DOHH2 (cell line): Measurements from ENCODE around the gene A4GNT.

Experiments
- H3F3A ChIP-seq: fragments of 200-600 bp; sonication (generic), shearing (Covaris generic); 2 replicates; pipeline ENCODE4 v1.6.0; 2016; ENCODE audit warnings: antibody characterized with exemption, mild to moderate bottlenecking; ENCODE audit not compliant: control insufficient read depth, insufficient read depth
- H3K27ac ChIP-seq: fragments of 200-600 bp; sonication (generic); 2 replicates; pipeline ENCODE4 v1.5.1; 2014; ENCODE audit warnings: low read depth, mild to moderate bottlenecking, low read length, moderate library complexity
- H3K27me3 ChIP-seq: fragments of 200-600 bp; sonication (generic); 2 replicates; pipeline ENCODE4 v1.6.1; 2014; ENCODE audit warnings: mild to moderate bottlenecking, low read length, mixed read lengths; ENCODE audit not compliant: control insufficient read depth
- H3K36me3 ChIP-seq: fragments of 200-600 bp; sonication (generic); 2 replicates; pipeline ENCODE4 v1.6.1; 2014; ENCODE audit warnings: mild to moderate bottlenecking, low read length, moderate library complexity, mixed read lengths; ENCODE audit not compliant: control insufficient read depth
- H3K4me1 ChIP-seq: fragments of 200-600 bp; sonication (generic); 2 replicates; pipeline ENCODE4 v1.6.1; 2014; ENCODE audit warnings: mild to moderate bottlenecking, low read length, mixed read lengths; ENCODE audit not compliant: control insufficient read depth
- H3K4me2 ChIP-seq: fragments of 200-600 bp; sonication (generic); 2 replicates; pipeline ENCODE4 v1.6.0; 2014; ENCODE audit warnings: mild to moderate bottlenecking, low read length, moderate library complexity
- H3K4me3 ChIP-seq: fragments of 200-600 bp; sonication (generic); 2 replicates; pipeline ENCODE4 v1.5.1; 2014; ENCODE audit warnings: mild to moderate bottlenecking, low read length, mixed read lengths
- H3K79me2 ChIP-seq: fragments of 200-600 bp; sonication (generic); 2 replicates; pipeline ENCODE4 v1.6.1; 2014; ENCODE audit warnings: mild to moderate bottlenecking, low read length, mixed read lengths; ENCODE audit not compliant: control insufficient read depth
- H3K9me2 ChIP-seq: fragments of 200-600 bp; sonication (generic); replicated peaks from 2 replicates; pipeline ENCODE4 v1.6.1; 2014; ENCODE audit warnings: mild to moderate bottlenecking, low read length, mixed read lengths; ENCODE audit not compliant: control insufficient read depth
- H3K9me3 ChIP-seq: fragments of 200-600 bp; sonication (generic); 2 replicates; pipeline ENCODE4 v1.6.1; 2014; ENCODE audit warnings: antibody characterized with exemption, low read length, mixed read lengths; ENCODE audit not compliant: control insufficient read depth, insufficient read depth
- H4K20me1 ChIP-seq: fragments of 200-600 bp; sonication (generic); 2 replicates; pipeline ENCODE4 v1.6.0; 2014; ENCODE audit warnings: low read depth, mild to moderate bottlenecking, antibody characterized with exemption, low read length, moderate library complexity; ENCODE audit not compliant: control insufficient read depth, insufficient read depth
- CTCF ChIP-seq: fragments of 200-600 bp; sonication (generic); IDR thresholded peaks from one replicate; pipeline ENCODE4 v1.5.1; 2014; ENCODE audit warnings: antibody characterized with exemption, mild to moderate bottlenecking, low read depth, low read length; ENCODE audit not compliant: poor library complexity, severe bottlenecking
- EZH2phosphoT487 ChIP-seq: fragments of 200-600 bp; sonication (generic); IDR thresholded peaks from 2 replicates; pipeline ENCODE4 v1.6.1; 2017; ENCODE audit warnings: borderline replicate concordance, mild to moderate bottlenecking, antibody characterized with exemption, low read length, moderate library complexity, mixed read lengths

The A4GNT gene

GRCh38 chr3:138135833-138136194, 3.6 kb upstream of the A4GNT start:
- no peaks in the 10 kb centered on the region for H3K36me3 ChIP-seq
- H3K27ac ChIP-seq: no peak overlapping the region
- no peaks in the 10 kb centered on the region for H3K9me3 ChIP-seq
- H4K20me1 ChIP-seq: no peaks in the 10 kb centered on the region
- H3K4me3 ChIP-seq: no peak overlapping the region
- H3F3A ChIP-seq: no peaks in the 10 kb centered on the region
- H3K9me2 ChIP-seq: no peaks in the 10 kb centered on the region
- H3K4me1 ChIP-seq: no peaks in the 10 kb centered on the region
- TF ChIP-seq EZH2phosphoT487 (no peak), CTCF (no peak)
- no peaks in the 10 kb centered on the region for H3K79me2 ChIP-seq
- peaks cover 13% of the 10 kb centered on the region for H3K27me3 ChIP-seq
- H3K4me2 ChIP-seq: no peak overlapping the region

GRCh38 chr3:138135146-138135832, 3.1 kb upstream of the A4GNT start:
- Histone ChIP-seq H3F3A (no peaks in the 10 kb centered on the region), H3K27me3 (peaks cover 15% of the 10 kb centered on the region), H3K27ac (no peak overlapping the region), H3K79me2 (no peaks in the 10 kb centered on the region), H4K20me1 (no peaks in the 10 kb centered on the region), H3K9me2 (no peaks in the 10 kb centered on the region), H3K36me3 (no peaks in the 10 kb centered on the region), H3K9me3 (no peaks in the 10 kb centered on the region), H3K4me1 (no peaks in the 10 kb centered on the region), H3K4me3 (no peak overlapping the region), H3K4me2 (no peak overlapping the region)
- no peak for TF ChIP-seq EZH2phosphoT487
- no peak for TF ChIP-seq CTCF

GRCh38 chr3:138127636-138128365, 4.4 kb downstream of the A4GNT start:
- Histone ChIP-seq H3K36me3 (no peaks in the 10 kb centered on the region), H3K27ac (no peak overlapping the region), H3K27me3 (peaks cover 8% of the 10 kb centered on the region), H3F3A (no peaks in the 10 kb centered on the region), H3K4me2 (no peak overlapping the region), H3K9me2 (no peaks in the 10 kb centered on the region), H3K4me3 (no peak overlapping the region), H3K9me3 (no peaks in the 10 kb centered on the region), H4K20me1 (no peaks in the 10 kb centered on the region), H3K79me2 (no peaks in the 10 kb centered on the region), H3K4me1 (no peaks in the 10 kb centered on the region)
- no peak for TF ChIP-seq CTCF
- no peak for TF ChIP-seq EZH2phosphoT487
